ENCODE results near the gene DIPK1A. TPM values are rescaled to one million over a fixed set of nuclear protein-coding genes. Genes with fewer than 3 reads are reported as not detected.
A peak's percentile ranks its signal among the peaks of the same experiment; 100 is the strongest.

Gene DIPK1A
- total RNA-seq, 1 donor from 2014 or later = 8.4 TPM

GRCh38 chr1:92851729-92852128 is 109.5 kb downstream of the DIPK1A start:
- H3K36me3 Mint-ChIP-seq (ENCODE audit: low read depth, unreplicated experiment) = no peaks in the 10 kb centered on the region
- H4K20me1 ChIP-seq (ENCODE audit: insufficient read depth, low read length) = no peaks in the 10 kb centered on the region
- FAIRE-seq = no peak

DNA sequence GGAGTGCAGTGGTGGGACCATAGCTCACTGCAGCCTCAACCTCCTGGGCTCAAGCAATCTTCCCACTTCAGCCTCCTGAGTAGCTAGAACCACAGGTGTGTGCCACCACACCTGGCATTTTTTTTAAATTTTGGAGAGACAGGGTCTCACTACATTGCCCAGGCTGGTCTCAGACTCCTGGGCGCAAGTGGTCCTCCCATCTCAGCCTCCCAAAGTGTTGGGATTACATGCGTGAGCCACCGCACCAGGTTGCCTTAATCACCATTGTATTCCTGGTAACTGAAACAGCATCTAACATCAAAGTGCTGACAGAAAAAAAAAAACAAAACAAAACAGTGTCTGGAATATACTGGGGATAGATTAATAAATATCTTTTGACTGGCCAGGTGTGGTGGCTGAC is 111.2 kb downstream of the DIPK1A start:
- Histone ChIP-seq H3K27ac (ENCODE audit: low read depth, low read length) (no peak overlapping the region), H3K27me3 (ENCODE audit: insufficient read depth, low read length) (no peaks in the 10 kb centered on the region), H3K4me3 (ENCODE audit: insufficient read depth, low read depth, low read length) (no peak overlapping the region), H3K79me2 (ENCODE audit: insufficient read depth, low read length) (no peaks in the 10 kb centered on the region), H3K4me2 (ENCODE audit: low read length) (no peak overlapping the region), H3K4me1 (ENCODE audit: insufficient read depth, low read length) (no peaks in the 10 kb centered on the region), H4K20me1 (ENCODE audit: insufficient read depth, low read length) (no peaks in the 10 kb centered on the region), H3K36me3 (ENCODE audit: insufficient read depth, low read length) (no peaks in the 10 kb centered on the region), H3K9ac (ENCODE audit: low read length) (no peak overlapping the region), H2AFZ (ENCODE audit: low read depth, low read length) (no peak overlapping the region), H3K9me3 (ENCODE audit: insufficient read depth, low read depth, low read length) (no peaks in the 10 kb centered on the region)
- Mint-ChIP-seq H3K9me3 (ENCODE audit: unreplicated experiment) (no peaks in the 10 kb centered on the region), H3K4me1 (ENCODE audit: low read depth, unreplicated experiment) (peaks cover 4% of the 10 kb centered on the region), H3K4me3 (ENCODE audit: unreplicated experiment) (no peak overlapping the region), H3K27me3 (ENCODE audit: low read depth, unreplicated experiment) (no peaks in the 10 kb centered on the region), H3K27ac (ENCODE audit: unreplicated experiment) (no peak overlapping the region), H3K36me3 (ENCODE audit: low read depth, unreplicated experiment) (no peaks in the 10 kb centered on the region)
- FAIRE-seq (no peak), DNase-seq (ENCODE audit: low read depth) (no peak)
- no peak for TF ChIP-seq EZH2 (IDR thresholded peaks at IDR 0.05; ENCODE audit: insufficient read depth, low read length)
- TF ChIP-seq, protein P1, sequence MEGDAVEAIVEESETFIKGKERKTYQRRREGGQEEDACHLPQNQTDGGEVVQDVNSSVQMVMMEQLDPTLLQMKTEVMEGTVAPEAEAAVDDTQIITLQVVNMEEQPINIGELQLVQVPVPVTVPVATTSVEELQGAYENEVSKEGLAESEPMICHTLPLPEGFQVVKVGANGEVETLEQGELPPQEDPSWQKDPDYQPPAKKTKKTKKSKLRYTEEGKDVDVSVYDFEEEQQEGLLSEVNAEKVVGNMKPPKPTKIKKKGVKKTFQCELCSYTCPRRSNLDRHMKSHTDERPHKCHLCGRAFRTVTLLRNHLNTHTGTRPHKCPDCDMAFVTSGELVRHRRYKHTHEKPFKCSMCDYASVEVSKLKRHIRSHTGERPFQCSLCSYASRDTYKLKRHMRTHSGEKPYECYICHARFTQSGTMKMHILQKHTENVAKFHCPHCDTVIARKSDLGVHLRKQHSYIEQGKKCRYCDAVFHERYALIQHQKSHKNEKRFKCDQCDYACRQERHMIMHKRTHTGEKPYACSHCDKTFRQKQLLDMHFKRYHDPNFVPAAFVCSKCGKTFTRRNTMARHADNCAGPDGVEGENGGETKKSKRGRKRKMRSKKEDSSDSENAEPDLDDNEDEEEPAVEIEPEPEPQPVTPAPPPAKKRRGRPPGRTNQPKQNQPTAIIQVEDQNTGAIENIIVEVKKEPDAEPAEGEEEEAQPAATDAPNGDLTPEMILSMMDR (IDR thresholded peaks at IDR 0.05; ENCODE audit: insufficient read depth, low read depth, low read length) = no peak

More at GRCh38 chr1:92851729-92852128, 109.5 kb downstream of the DIPK1A start:
- Histone ChIP-seq H3K4me3 (ENCODE audit: insufficient read depth, low read depth, low read length) (no peak overlapping the region), H3K36me3 (ENCODE audit: insufficient read depth, low read length) (no peaks in the 10 kb centered on the region), H3K9me3 (ENCODE audit: insufficient read depth, low read depth, low read length) (no peaks in the 10 kb centered on the region), H2AFZ (ENCODE audit: low read depth, low read length) (no peak overlapping the region), H3K27ac (ENCODE audit: low read depth, low read length) (no peak overlapping the region), H3K79me2 (ENCODE audit: insufficient read depth, low read length) (no peaks in the 10 kb centered on the region), H3K9ac (ENCODE audit: low read length) (no peak overlapping the region), H3K4me1 (ENCODE audit: insufficient read depth, low read length) (no peaks in the 10 kb centered on the region), H3K4me2 (ENCODE audit: low read length) (no peak overlapping the region), H3K27me3 (ENCODE audit: insufficient read depth, low read length) (no peaks in the 10 kb centered on the region)
- TF ChIP-seq, protein P1 (IDR thresholded peaks at IDR 0.05; ENCODE audit: insufficient read depth, low read depth, low read length) = no peak
- TF ChIP-seq EZH2 (IDR thresholded peaks at IDR 0.05; ENCODE audit: insufficient read depth, low read length) = no peak
- peak overlapping the region; percentile 49 for H3K27ac Mint-ChIP-seq (ENCODE audit: unreplicated experiment)
- no peak overlapping the region for H3K4me3 Mint-ChIP-seq (ENCODE audit: unreplicated experiment)
- peaks cover 4% of the 10 kb centered on the region for H3K4me1 Mint-ChIP-seq (ENCODE audit: low read depth, unreplicated experiment)
- H3K27me3 Mint-ChIP-seq (ENCODE audit: low read depth, unreplicated experiment) = no peaks in the 10 kb centered on the region
- no peaks in the 10 kb centered on the region for H3K9me3 Mint-ChIP-seq (ENCODE audit: unreplicated experiment)
- no peak for DNase-seq (ENCODE audit: low read depth)

DNA sequence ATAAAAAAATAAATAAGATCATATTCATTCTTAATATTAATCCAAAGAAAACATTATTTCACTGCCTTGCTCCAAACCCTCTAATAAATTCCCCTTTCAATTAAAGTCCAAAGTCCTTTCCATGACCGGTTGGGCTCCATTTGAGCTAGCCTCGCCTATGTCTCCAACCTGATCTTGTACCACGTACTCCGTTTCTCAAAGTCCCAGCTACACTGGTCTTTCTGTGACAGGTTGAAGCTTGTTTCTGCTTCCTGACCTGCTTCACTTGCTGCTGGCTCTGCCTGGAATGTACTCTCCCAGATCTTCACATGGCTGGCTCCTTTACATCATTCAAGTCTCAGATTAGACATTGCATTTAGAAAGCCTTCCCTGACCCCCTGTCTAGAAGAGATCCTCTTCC is 113.1 kb downstream of the DIPK1A start:
- H3K4me1 ChIP-seq (ENCODE audit: insufficient read depth, low read length) = no peaks in the 10 kb centered on the region
- no peaks in the 10 kb centered on the region for H3K27me3 Mint-ChIP-seq (ENCODE audit: low read depth, unreplicated experiment)
- DNase-seq (ENCODE audit: low read depth) (no peak), FAIRE-seq (no peak)
- H4K20me1 ChIP-seq (ENCODE audit: insufficient read depth, low read length) = peaks cover 8% of the 10 kb centered on the region
- H3K9ac ChIP-seq (ENCODE audit: low read length) = no peak overlapping the region
- peaks cover 4% of the 10 kb centered on the region for H3K36me3 Mint-ChIP-seq (ENCODE audit: low read depth, unreplicated experiment)
- H3K4me1 Mint-ChIP-seq (ENCODE audit: low read depth, unreplicated experiment) = peaks cover 4% of the 10 kb centered on the region
- H3K4me3 ChIP-seq (ENCODE audit: insufficient read depth, low read depth, low read length) = no peak overlapping the region
- H3K4me3 Mint-ChIP-seq (ENCODE audit: unreplicated experiment) = no peak overlapping the region
- no peaks in the 10 kb centered on the region for H3K27me3 ChIP-seq (ENCODE audit: insufficient read depth, low read length)
- H3K9me3 Mint-ChIP-seq (ENCODE audit: unreplicated experiment) = no peaks in the 10 kb centered on the region
- H3K9me3 ChIP-seq (ENCODE audit: insufficient read depth, low read depth, low read length) = no peaks in the 10 kb centered on the region
- TF ChIP-seq, protein P1 (IDR thresholded peaks at IDR 0.05; ENCODE audit: insufficient read depth, low read depth, low read length) = no peak
- TF ChIP-seq EZH2 (IDR thresholded peaks at IDR 0.05; ENCODE audit: insufficient read depth, low read length) = no peak
- no peak overlapping the region for H3K4me2 ChIP-seq (ENCODE audit: low read length)
- no peak overlapping the region for H3K27ac Mint-ChIP-seq (ENCODE audit: unreplicated experiment)
- peaks cover 8% of the 10 kb centered on the region for H3K36me3 ChIP-seq (ENCODE audit: insufficient read depth, low read length)
- no peak overlapping the region for H2AFZ ChIP-seq (ENCODE audit: low read depth, low read length)
- H3K27ac ChIP-seq (ENCODE audit: low read depth, low read length) = no peak overlapping the region
- H3K79me2 ChIP-seq (ENCODE audit: insufficient read depth, low read length) = no peaks in the 10 kb centered on the region
